Central memory CD8-positive, alpha-beta T cell (primary cell): ENCODE measurements around the gene ARID3A.
"Not testable (repeated sequence)": the region's sequence is repeated elsewhere in the genome, so short reads cannot be mapped to it uniquely, and the experiment has no call there.

Experiments used
- ATAC-seq: fragments of 150-1000 bp; cut with Tn5 transposase; replicated peaks from 2 replicates; pipeline ENCODE4 v1.10.0; 2022; ENCODE audit warnings: mild to moderate bottlenecking, moderate FRiP score, moderate number of reproducible peaks; ENCODE audit not compliant: poor library complexity, severe bottlenecking; ENCODE audit errors: extremely low read depth
- DNase-seq, 2 donors: peaks; one replicate each; pipeline ENCODE4 v3.0.0; 2021; ENCODE audit warnings: low spot score in 2 of 2
- H3K27ac Mint-ChIP-seq: one replicate; pipeline ENCODE4 v1.8.0; 2022; ENCODE audit warnings: low read depth, mild to moderate bottlenecking, moderate library complexity, mixed read lengths
- H3K27me3 Mint-ChIP-seq: one replicate; pipeline ENCODE4 v1.8.0; 2022; ENCODE audit warnings: mixed read lengths
- H3K36me3 Mint-ChIP-seq: one replicate; pipeline ENCODE4 v1.8.0; 2022; ENCODE audit warnings: mild to moderate bottlenecking, moderate library complexity, mixed read lengths; ENCODE audit not compliant: insufficient read depth
- H3K4me1 Mint-ChIP-seq: one replicate; pipeline ENCODE4 v1.8.0; 2022; ENCODE audit warnings: mixed read lengths
- H3K4me3 Mint-ChIP-seq: one replicate; pipeline ENCODE4 v1.8.0; 2022; ENCODE audit warnings: mild to moderate bottlenecking, moderate library complexity, mixed read lengths
- H3K9me3 Mint-ChIP-seq: one replicate; pipeline ENCODE4 v1.8.0; 2022; ENCODE audit warnings: mixed read lengths

The ARID3A gene, protein sequence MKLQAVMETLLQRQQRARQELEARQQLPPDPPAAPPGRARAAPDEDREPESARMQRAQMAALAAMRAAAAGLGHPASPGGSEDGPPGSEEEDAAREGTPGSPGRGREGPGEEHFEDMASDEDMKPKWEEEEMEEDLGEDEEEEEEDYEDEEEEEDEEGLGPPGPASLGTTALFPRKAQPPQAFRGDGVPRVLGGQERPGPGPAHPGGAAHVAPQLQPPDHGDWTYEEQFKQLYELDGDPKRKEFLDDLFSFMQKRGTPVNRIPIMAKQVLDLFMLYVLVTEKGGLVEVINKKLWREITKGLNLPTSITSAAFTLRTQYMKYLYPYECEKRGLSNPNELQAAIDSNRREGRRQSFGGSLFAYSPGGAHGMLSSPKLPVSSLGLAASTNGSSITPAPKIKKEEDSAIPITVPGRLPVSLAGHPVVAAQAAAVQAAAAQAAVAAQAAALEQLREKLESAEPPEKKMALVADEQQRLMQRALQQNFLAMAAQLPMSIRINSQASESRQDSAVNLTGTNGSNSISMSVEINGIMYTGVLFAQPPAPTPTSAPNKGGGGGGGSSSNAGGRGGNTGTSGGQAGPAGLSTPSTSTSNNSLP

GRCh38 chr19:925526-926322 lies at the start of gene ARID3A:
Gene ARID3A (plus strand): TSS chr19:926035. CDS start chr19:929529, 3,494 bp downstream.
- Mint-ChIP-seq H3K4me3 (peak within 1 kb of the TSS; percentile 80), H3K9me3 (no peaks in the 10 kb centered on the region), H3K4me1 (peaks cover 9% of the 10 kb centered on the region), H3K27me3 (no peaks in the 10 kb centered on the region), H3K27ac (peak within 1 kb of the TSS; percentile 59), H3K36me3 (peaks cover 6% of the 10 kb centered on the region)
- ATAC-seq (peak; percentile 66), DNase-seq (peak; percentile 65 to 67)

DNA sequence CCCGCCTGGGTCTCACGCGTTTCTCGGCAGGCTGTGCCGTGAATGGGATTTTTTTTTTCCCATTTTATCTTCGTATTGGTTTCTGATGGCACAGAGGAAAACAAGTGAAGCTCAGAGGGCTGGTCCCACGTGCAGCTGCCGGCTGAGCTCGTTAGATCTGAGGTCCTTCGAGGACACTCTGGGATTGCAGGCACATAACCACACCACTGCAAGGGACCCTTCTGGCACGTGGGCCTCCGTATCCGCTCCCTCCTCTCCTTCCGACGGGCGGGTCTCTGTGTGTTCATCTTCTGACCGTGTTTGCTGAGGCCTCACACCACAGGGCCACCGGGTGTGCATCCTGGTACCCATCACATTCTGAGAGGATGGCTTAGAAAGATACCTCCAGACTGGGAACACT lies 49.7 kb upstream of the ARID3A start:
- ATAC-seq: no peak
- Mint-ChIP-seq H3K36me3 (peaks cover 18% of the 10 kb centered on the region), H3K4me3 (no peak overlapping the region), H3K4me1 (peaks cover 7% of the 10 kb centered on the region), H3K27me3 (no peaks in the 10 kb centered on the region), H3K27ac (no peak overlapping the region), H3K9me3 (no peaks in the 10 kb centered on the region)
- DNase-seq: no peak

- H3K4me1 Mint-ChIP-seq: peaks cover 7% of the 10 kb centered on the region
- ATAC-seq (no peak), DNase-seq (no peak)
- no peaks in the 10 kb centered on the region for H3K27me3 Mint-ChIP-seq
- H3K4me3 Mint-ChIP-seq: no peak overlapping the region
- H3K9me3 Mint-ChIP-seq: no peaks in the 10 kb centered on the region
- H3K27ac Mint-ChIP-seq: no peak overlapping the region
- peaks cover 13% of the 10 kb centered on the region for H3K36me3 Mint-ChIP-seq
These were observed 49.0 kb upstream of the ARID3A start for GRCh38 chr19:876780-877314.

GRCh38 chr19:877992-878660 lies 47.7 kb upstream of the ARID3A start:
- not testable (repeated sequence) for H3K9me3 Mint-ChIP-seq, H3K4me3 Mint-ChIP-seq, ATAC-seq, H3K4me1 Mint-ChIP-seq, H3K27me3 Mint-ChIP-seq, H3K36me3 Mint-ChIP-seq, H3K27ac Mint-ChIP-seq, DNase-seq

- not testable (repeated sequence) for DNase-seq, H3K4me1 Mint-ChIP-seq, H3K36me3 Mint-ChIP-seq, H3K4me3 Mint-ChIP-seq, H3K9me3 Mint-ChIP-seq, H3K27me3 Mint-ChIP-seq, H3K27ac Mint-ChIP-seq, ATAC-seq
These were observed 46.9 kb upstream of the ARID3A start for GRCh38 chr19:878751-879561.

- ATAC-seq (no peak), DNase-seq (no peak)
- H3K4me3 Mint-ChIP-seq: no peak overlapping the region
- no peaks in the 10 kb centered on the region for H3K9me3 Mint-ChIP-seq
- peaks cover 8% of the 10 kb centered on the region for H3K36me3 Mint-ChIP-seq
- H3K27ac Mint-ChIP-seq: no peak overlapping the region
- H3K27me3 Mint-ChIP-seq: no peaks in the 10 kb centered on the region
- H3K4me1 Mint-ChIP-seq: no peaks in the 10 kb centered on the region
These were observed 46.0 kb upstream of the ARID3A start for GRCh38 chr19:879711-880438.

GRCh38 chr19:881385-882071 lies 44.3 kb upstream of the ARID3A start:
- H3K36me3 Mint-ChIP-seq: peaks cover 12% of the 10 kb centered on the region
- H3K27me3 Mint-ChIP-seq: no peaks in the 10 kb centered on the region
- H3K9me3 Mint-ChIP-seq: no peaks in the 10 kb centered on the region
- DNase-seq (no peak), ATAC-seq (no peak)
- no peak overlapping the region for H3K4me3 Mint-ChIP-seq
- no peaks in the 10 kb centered on the region for H3K4me1 Mint-ChIP-seq
- H3K27ac Mint-ChIP-seq: no peak overlapping the region

DNA sequence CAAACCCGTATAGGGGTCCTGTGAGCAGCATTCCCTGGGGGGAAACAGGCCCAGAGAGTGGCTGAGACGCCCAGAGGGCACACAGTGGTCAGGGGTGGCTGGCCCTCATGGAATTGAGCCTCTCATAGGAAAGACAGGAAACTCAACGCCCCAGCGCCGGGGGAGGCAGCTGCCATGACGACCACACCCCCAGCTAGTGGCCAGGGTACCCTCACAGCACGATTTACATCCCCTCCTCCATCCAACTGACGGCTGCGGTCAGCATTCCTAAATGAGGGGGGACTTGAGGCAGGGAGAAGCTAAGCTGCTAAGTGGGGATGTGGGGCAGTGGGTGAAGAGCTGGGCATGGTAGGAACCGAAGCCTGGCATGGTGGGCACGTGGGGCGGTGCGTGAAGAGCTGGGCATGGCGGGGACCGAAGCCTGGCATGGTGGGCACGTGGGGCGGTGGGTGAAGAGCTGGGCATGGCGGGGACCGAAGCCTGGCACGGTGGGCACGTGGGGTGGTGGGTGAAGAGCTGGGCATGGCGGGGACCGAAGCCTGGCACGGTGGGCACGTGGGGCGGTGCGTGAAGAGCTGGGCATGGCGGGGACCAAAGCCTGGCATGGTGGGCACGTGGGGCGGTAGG lies 42.9 kb upstream of the ARID3A start:
- Mint-ChIP-seq H3K27me3 (no peaks in the 10 kb centered on the region), H3K36me3 (peaks cover 16% of the 10 kb centered on the region), H3K4me1 (no peaks in the 10 kb centered on the region), H3K27ac (no peak overlapping the region), H3K4me3 (no peak overlapping the region), H3K9me3 (no peaks in the 10 kb centered on the region)
- ATAC-seq (no peak), DNase-seq (no peak)

DNA sequence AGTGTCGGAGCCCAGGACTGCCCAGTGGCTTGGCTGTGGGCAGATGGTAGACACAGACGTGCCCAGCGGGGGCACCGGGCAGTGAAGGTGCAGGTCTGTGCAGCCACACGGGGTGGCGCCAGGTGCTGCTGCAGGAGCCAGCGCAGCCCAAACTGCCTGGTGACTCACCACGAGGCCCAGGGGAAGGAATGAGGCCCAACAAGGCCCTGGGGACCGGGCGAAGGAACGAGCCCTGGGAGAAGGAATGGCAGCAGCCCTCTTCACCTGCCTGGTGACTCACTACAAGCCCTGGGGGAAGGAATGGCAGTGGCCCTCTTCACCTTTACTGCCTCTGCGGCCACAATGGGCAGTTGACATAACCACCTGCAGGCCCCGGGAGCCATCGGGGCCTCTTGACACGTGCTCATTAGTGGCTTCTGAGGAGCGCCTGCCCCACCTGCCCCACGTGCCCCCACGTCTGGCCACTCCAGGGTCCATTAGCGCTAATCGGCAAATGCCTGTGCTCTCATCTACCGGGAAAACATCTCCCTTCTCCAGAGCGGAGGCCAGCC lies 42.1 kb upstream of the ARID3A start:
- Mint-ChIP-seq H3K27ac (no peak overlapping the region), H3K27me3 (no peaks in the 10 kb centered on the region), H3K4me1 (no peaks in the 10 kb centered on the region), H3K9me3 (no peaks in the 10 kb centered on the region), H3K36me3 (peaks cover 16% of the 10 kb centered on the region), H3K4me3 (no peak overlapping the region)
- no peak for ATAC-seq
- DNase-seq: no peak

DNA sequence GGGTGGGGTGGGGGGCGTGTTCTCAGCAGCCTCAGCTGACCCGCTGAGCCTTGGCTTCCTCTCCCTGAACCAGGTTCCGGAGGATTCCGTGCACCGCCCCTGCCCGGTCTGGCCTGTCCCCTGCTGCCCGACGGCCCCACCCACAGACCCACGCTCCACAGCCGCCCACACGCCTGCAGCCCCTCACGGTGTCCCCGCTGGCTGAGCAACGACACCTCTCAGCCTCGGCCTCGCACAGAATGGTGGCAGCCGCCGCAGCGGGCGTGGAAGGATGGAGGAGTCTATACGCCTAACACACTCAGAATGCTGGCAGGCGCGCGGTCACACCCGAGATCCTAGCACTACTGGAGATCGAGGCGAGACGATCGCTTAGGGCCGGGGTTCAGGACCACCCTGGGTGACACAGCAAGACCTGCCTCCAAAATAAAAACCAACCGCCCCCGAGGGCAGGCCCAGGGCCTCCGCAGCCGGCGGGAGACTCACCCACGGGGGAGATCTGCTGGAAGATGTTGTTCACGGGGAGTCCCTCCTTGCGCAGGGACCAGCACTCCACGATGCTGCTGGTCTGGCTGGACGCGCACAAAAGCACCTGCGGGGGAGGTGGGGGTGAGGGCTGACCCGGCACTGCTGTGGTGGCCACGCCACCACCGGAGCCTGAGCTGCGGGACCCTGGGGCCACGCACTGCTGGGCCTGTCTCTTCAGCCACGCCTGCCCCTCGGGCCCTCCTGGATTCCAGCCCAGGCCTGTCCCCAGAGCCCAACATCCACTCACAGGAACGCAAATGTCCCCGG lies 41.2 kb upstream of the ARID3A start:
- Mint-ChIP-seq H3K4me1 (no peaks in the 10 kb centered on the region), H3K9me3 (no peaks in the 10 kb centered on the region), H3K27ac (no peak overlapping the region), H3K4me3 (no peak overlapping the region), H3K36me3 (peaks cover 17% of the 10 kb centered on the region), H3K27me3 (no peaks in the 10 kb centered on the region)
- DNase-seq: no peak
- no peak for ATAC-seq
